CD4-positive, alpha-beta T cell treated with Interleukin-4 for 1 hour (primary cell): Measurements from ENCODE around the gene DNM3.
"Not testable (repeated sequence)": the region's sequence is repeated elsewhere in the genome, so short reads cannot be mapped to it uniquely, and the experiment has no call there.

ENCODE experiments used
- DNase-seq, 2 donors: peaks; one replicate each; pipeline ENCODE4 v3.0.0-alpha.2; 2020 to 2022

The DNM3 gene

GRCh38 chr1:171985639-171986038 lies 144.3 kb downstream of the DNM3 start:
- DNase-seq = no peak

DNA sequence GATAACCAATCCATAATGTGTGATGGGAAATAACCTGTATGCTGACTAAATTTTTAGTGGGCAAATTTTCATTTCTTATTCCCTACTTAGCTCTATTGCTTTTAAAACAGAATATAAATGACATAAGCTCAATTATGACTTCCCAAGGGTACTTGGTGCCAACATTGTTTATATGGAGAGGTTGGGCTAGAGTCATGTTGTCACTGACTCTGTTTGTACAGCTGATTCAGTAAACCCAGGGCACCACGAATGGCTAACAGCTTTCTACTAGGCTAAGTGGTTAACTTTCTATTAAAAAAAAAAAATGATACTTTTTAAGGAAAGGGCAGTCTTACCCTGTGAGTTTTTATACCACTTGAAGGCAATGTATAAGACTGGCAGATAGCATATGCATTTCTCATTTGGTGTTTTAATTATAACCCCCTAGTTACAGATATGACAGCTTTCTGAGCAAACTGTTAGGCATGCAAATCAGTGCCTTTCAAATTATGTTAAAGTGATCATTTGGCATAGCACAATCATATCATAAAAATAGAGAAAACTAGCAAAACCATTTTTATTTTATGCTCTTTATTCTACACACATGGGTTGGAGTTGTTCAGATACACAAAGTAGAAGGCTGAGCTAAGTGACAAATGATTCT lies 147.1 kb downstream of the DNM3 start:
- DNase-seq = no peak

- no peak for DNase-seq
Observed at GRCh38 chr1:171990371-171990770, 149.1 kb downstream of the DNM3 start.

DNA sequence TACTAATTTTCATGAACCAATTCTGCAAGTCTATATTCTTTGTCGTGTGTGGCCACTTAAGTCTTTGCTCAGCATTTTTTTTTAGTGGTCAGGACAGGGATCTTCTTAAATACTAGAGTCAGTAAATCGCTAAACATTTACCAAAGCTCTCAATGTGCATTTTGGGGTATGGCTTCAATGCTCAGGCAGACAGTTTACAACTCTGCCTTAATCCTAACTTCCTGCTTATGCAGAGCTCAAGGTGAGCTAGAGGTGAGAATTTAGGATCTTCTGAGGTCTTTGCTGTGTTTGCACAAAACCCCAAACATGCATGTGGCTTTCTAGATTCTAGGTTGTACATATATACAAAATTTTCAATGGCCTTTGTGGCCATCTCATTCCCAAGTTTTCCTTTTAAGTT lies 153.0 kb downstream of the DNM3 start:
- DNase-seq = no peak

- no peak for DNase-seq
Observed at GRCh38 chr1:171995573-171995972, 154.3 kb downstream of the DNM3 start.

- no peak for DNase-seq
Observed at GRCh38 chr1:171997936-171998335, 156.6 kb downstream of the DNM3 start.

GRCh38 chr1:171998711-171999110 lies 157.4 kb downstream of the DNM3 start:
- DNase-seq = no peak

- no peak for DNase-seq
Observed at GRCh38 chr1:171999756-172000155, 158.5 kb downstream of the DNM3 start.

DNA sequence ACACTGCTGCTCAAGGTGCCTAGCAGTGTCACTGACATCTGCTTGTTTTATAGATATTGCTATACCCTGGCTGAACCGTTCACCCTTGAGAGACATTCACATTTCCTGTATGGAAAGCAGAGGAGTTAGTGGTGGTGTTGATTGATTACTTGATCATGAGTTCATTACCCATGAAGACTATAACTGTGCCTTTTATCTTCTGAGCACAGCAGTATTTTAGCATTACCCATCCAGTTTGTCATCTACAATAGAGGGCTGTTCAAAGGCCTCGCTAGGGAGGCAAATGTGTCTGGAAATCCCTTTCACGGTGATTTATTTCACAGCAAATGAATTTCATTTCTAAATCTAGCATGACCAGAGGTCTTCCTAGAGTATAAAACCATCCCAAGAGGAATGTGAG lies 160.0 kb downstream of the DNM3 start:
- no peak for DNase-seq

- DNase-seq = peak; percentile 20 to 56
Observed at GRCh38 chr1:172002725-172003345, 161.5 kb downstream of the DNM3 start.

DNA sequence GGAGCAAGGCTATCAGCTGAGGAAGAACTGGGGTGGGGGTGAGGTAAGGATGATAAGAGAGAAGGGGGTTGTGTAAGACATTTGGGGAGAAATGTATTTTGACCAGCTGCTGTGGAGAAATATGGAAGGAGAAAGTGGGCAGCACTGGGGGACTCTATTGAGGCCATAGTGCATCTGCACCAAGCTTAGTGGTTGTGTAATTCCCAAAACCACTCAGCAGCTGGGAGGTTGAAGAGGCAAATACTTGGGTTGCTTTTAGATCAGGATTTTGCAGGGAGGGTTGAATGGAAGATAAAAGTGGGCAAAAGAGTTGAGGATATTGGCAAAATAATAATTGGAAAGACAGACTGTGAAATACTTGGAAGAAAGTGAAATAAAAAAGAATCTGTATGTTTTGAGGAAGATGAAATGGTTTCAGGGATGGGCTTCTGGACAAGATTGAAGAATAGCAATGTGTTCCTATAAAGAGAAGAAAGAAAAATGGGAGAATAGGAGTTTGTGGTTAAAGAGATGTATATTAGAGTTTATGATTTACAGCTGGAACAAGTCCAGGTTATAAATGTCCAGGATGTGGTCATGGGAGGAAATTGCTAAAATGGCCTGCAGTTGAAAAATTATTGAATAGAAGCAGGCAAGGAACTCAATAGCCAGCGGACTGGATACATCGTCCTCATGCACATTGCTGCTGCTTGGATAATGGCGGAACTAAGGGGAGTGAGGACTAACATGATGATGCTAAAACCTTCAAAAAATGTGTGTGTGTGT lies 162.7 kb downstream of the DNM3 start:
- DNase-seq = no peak

GRCh38 chr1:172004671-172005070 lies 163.4 kb downstream of the DNM3 start:
- DNase-seq = no peak

DNA sequence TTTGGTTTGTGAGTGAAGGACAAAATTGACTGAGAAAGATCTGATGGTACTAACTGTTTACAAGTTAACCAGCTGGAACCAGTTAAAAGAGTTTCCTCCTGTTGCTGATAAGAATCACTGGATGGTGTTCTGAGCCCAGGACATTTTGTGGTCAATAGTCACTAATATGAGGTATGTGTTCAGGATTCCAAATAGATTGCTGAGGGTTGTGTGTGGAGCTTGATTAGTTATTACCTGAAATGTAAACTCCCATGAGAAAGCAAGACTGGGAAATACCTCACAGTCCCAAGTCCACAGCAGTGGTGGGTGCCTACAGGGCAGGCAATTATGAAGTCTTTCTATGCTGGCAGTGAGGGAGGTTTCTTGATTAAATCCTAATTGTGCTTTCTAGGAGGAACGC lies 164.6 kb downstream of the DNM3 start:
- DNase-seq = no peak

DNA sequence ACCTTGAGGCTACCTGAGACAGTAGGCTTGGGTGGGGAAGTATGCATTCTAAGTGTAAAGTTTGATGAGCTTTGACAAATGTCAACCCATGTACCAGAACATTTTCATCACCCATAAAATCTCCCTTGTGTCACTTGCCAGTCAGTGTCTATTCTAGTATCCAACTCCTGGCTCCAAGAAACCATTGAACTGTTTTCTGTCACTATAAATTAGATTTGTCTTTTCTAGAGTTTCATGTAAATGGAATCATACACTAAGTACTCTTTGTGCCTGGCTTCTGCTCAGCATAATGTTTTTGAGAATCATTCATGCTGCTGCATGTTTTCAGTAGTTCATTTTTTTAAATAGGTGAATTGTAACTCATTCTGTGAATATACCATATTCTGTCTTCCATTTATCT lies 165.4 kb downstream of the DNM3 start:
- DNase-seq = no peak

- no peak for DNase-seq
Observed at GRCh38 chr1:172018727-172019311, 177.5 kb downstream of the DNM3 start.

DNA sequence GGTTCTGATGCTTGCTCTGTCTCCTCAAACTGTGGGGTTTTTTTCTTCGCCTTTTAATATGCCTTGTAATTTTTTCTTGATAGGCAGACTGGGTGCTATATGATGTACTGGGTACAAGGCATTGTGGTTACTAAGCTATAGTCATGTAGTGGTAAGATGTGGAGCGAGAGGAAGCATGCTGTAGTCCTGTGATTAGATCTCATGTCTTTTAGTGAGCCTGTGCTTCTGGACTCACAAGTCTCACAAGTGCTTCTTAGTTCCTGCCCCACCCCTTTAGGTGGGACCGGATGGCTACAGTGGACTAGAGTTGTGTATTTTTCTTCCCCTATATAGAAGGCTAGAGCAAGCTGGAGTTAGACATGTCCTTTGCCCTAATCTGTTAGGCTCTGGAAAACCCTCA lies 178.7 kb downstream of the DNM3 start:
- DNase-seq = no peak

DNA sequence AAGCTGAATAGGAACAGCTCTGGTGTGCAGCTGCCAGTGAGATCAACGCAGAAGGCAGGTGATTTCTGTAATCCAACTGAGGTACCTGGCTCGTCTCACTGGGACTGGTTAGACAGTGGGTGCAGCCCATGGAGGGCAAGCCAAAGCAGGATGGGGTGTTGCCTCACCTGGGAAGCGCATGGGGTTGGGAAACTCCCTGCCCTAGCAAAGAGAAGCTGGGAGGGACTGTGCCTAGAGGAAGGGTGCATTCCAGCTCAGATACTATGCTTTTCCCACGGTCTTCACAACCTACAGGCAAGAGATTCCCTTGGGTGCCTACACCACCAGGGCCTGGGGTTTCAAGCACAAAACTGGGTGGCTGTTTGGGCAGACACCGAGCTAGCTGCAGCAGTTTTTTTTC lies 183.2 kb downstream of the DNM3 start:
- DNase-seq = no peak

DNA sequence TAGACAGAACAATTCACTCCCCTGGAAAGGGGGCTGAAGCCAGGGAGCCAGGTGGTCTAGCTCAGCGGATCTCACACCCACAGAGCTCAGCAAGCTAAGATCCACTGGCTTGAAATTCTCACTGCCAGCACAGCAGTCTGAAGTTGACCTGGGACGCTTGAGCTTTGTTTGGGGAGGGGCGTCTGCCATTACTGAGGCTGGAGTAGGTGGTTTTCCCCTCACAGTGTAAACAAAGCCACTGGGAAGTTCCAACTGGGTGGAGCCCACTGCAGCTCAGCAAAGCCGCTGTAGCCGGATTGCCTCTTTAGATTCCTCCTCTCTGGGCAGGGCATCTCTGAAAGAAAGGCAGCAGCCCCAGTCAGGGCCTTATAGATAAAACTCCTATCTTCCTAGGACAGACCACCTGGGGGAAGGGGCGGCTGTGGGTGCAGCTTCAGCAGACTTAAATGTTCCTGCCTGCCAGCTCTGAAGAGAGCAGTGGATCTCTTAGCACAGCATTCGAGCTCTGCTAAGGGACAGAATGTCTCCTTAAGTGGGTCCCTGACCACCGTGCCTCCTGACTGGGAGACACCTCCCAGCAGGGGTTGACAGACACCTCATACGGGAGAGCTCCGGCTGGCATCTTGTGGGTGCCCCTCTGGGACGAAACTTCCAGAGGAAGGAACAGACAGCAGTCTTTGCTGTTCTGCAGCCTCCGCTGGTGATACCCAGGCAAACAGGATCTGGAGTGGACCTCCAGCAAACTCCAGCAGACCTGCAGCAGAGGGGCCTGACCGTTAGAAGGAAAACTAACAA lies 183.8 kb downstream of the DNM3 start:
- DNase-seq = not testable (repeated sequence)

- DNase-seq = no peak
Observed at GRCh38 chr1:172040466-172040865, 199.2 kb downstream of the DNM3 start.

DNA sequence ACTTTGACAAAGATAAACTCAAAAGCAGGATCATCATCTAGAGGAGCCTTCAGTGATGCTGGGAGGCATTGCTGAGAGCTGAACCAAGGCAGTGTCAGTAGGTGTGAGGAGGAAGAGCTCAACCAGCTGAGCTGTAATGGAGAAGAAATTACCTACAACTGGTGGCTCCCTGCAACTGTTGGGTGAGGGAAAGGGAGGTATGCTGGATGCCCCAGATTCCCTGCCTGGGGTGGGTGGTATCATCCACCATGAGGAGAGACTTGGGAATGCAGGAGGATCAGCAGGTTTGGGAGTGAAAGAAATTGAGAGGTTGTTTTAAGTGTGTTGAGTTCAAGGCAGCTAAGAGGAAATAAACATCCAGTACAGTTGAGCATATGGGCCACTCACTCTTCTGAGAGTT lies 199.8 kb downstream of the DNM3 start:
- DNase-seq = no peak

DNA sequence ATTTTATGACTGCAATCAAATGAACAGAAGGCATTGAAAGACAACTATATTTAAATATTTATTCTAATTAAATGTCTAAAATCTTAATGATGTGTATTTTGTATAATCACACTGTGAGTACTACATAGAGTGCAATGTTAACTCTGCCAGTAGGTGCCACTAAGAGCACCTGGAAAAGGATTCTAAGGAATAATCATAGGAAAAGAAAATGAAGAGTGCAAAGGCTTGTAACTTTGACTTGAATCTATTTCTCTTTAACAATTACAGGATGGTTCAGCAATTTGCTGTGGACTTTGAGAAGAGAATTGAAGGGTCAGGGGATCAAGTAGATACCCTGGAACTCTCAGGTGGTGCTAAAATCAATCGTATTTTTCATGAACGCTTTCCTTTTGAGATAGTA lies 200.4 kb downstream of the DNM3 start:
- no peak for DNase-seq

DNA sequence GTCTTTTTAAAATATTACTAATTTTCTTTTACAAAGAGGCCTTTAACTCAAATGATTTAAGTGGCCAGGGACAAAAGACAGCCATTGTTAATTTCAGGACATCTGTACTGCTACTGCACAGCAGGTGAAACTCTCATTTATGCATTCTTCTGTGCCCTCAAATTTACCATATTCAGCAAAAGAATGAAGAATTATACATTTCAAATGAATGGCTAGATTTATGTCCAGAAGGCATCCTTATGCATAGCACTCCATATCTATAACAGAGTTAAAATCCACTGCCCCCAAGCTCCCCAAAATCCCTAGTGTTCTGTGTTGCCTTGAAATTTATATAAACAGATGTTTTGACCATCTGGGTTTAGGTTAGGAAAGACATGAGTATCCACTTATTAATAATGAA lies 202.6 kb downstream of the DNM3 start:
- DNase-seq = no peak

GRCh38 chr1:172051898-172052297 lies 210.6 kb downstream of the DNM3 start:
- no peak for DNase-seq
